MM.1S (cell line): ENCODE data around the gene SNRK.

Experiments
- DNase-seq: peaks from one replicate; pipeline ENCODE4 v3.0.0-alpha.2; 2015
- H2AFZ ChIP-seq: fragments of 300-600 bp; sonication (generic); 2 replicates; pipeline ENCODE4 v1.6.0; 2016; ENCODE audit warnings: antibody characterized with exemption, low read length
- H3F3A ChIP-seq: fragments of 300-600 bp; sonication (generic); 2 replicates; pipeline ENCODE4 v1.6.1; 2016; ENCODE audit warnings: mild to moderate bottlenecking, antibody characterized with exemption, low read length, moderate library complexity, mixed read lengths; ENCODE audit not compliant: insufficient read depth
- H3K27ac ChIP-seq: fragments of 300-600 bp; sonication (generic); 2 replicates; pipeline ENCODE4 v1.5.1; 2016; ENCODE audit warnings: mild to moderate bottlenecking, low read length
- H3K27me3 ChIP-seq: fragments of 300-600 bp; sonication (generic); replicated peaks from 2 replicates; pipeline ENCODE4 v1.6.0; 2016; ENCODE audit warnings: low read length; ENCODE audit not compliant: insufficient read depth
- H3K36me3 ChIP-seq: fragments of 300-600 bp; sonication (generic); replicated peaks from 2 replicates; pipeline ENCODE4 v1.6.1; 2016; ENCODE audit warnings: mild to moderate bottlenecking, low read length, mixed read lengths; ENCODE audit not compliant: insufficient read depth
- H3K4me1 ChIP-seq: fragments of 300-600 bp; sonication (generic); 2 replicates; pipeline ENCODE4 v1.6.1; 2016; ENCODE audit warnings: low read length, mixed read lengths
- H3K4me2 ChIP-seq: fragments of 300-600 bp; sonication (generic); 2 replicates; pipeline ENCODE4 v1.6.0; 2016; ENCODE audit warnings: low read depth, low read length
- H3K4me3 ChIP-seq: fragments of 300-600 bp; sonication (generic); 2 replicates; pipeline ENCODE4 v1.5.1; 2016; ENCODE audit warnings: low read length, mixed read lengths
- H3K79me2 ChIP-seq: fragments of 300-600 bp; sonication (generic); 2 replicates; pipeline ENCODE4 v1.6.1; 2016; ENCODE audit warnings: mixed run types, low read length, mixed read lengths
- H3K9ac ChIP-seq: fragments of 300-600 bp; sonication (generic); 2 replicates; pipeline ENCODE4 v1.6.1; 2016; ENCODE audit warnings: low read length, mixed read lengths
- H3K9me2 ChIP-seq: fragments of 300-600 bp; sonication (generic); replicated peaks from 2 replicates; pipeline ENCODE4 v1.6.1; 2016; ENCODE audit warnings: mild to moderate bottlenecking, low read length, mixed read lengths; ENCODE audit not compliant: insufficient read depth
- H3K9me3 ChIP-seq: fragments of 300-600 bp; sonication (generic); replicated peaks from 2 replicates; pipeline ENCODE4 v1.6.1; 2016; ENCODE audit warnings: mild to moderate bottlenecking, low read length, mixed read lengths; ENCODE audit not compliant: insufficient read depth
- H4K20me1 ChIP-seq: fragments of 300-600 bp; sonication (generic); 2 replicates; pipeline ENCODE4 v1.6.1; 2016; ENCODE audit warnings: mild to moderate bottlenecking, low read length, moderate library complexity, mixed read lengths; ENCODE audit not compliant: insufficient read depth
- CTCF ChIP-seq: fragments of 300-600 bp; sonication (generic); IDR thresholded peaks from 2 replicates; pipeline ENCODE4 v1.5.1; 2016; ENCODE audit warnings: antibody characterized with exemption, low read length, mixed read lengths
- EZH2 ChIP-seq: fragments of 300-600 bp; sonication (generic); optimal IDR thresholded peaks from 2 replicates; pipeline ENCODE3; 2017; ENCODE audit warnings: low read depth, mild to moderate bottlenecking, antibody characterized with exemption, low read length, mixed read lengths
- EZH2phosphoT487 ChIP-seq: fragments of 300-600 bp; sonication (generic); IDR thresholded peaks from 2 replicates; pipeline ENCODE4 v1.6.1; 2018; ENCODE audit warnings: antibody characterized with exemption, low read length

The SNRK gene

GRCh38 chr3:43379343-43379742 lies 93.0 kb downstream of the SNRK start:
- no peaks in the 10 kb centered on the region for H3K4me1 ChIP-seq
- no peaks in the 10 kb centered on the region for H3K79me2 ChIP-seq
- H3K27me3 ChIP-seq, result no peaks in the 10 kb centered on the region
- DNase-seq, result no peak
- no peaks in the 10 kb centered on the region for H3F3A ChIP-seq
- no peak overlapping the region for H3K4me2 ChIP-seq
- H3K27ac ChIP-seq, result no peak overlapping the region
- no peak overlapping the region for H3K9ac ChIP-seq
- no peaks in the 10 kb centered on the region for H3K9me3 ChIP-seq
- no peak overlapping the region for H2AFZ ChIP-seq
- no peak overlapping the region for H3K4me3 ChIP-seq
- no peaks in the 10 kb centered on the region for H3K9me2 ChIP-seq
- H3K36me3 ChIP-seq, result no peaks in the 10 kb centered on the region
- no peaks in the 10 kb centered on the region for H4K20me1 ChIP-seq
- TF ChIP-seq EZH2phosphoT487 (no peak), EZH2 (no peak), CTCF (no peak)

DNA sequence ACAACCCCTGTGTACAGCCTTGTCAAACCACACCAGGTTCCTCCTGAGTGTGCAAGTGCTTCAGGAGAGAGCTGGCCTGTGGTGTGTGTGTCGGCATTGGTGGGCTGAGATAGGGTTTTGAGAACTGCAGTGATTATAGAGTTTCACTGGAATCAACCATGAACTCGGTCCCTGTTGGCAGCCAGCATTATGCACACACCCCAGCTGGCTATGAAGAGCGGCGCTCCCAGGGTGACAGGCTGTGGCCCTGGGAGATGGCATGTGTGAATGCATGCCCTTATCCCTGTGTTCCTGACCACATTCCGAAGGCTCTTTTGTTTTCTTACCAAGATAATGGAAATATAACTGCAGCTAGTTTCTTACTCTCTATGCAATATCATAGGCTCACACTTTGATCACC lies 101.8 kb downstream of the SNRK start:
- no peaks in the 10 kb centered on the region for H3K27me3 ChIP-seq
- no peak overlapping the region for H3K27ac ChIP-seq
- no peak overlapping the region for H3K4me3 ChIP-seq
- no peaks in the 10 kb centered on the region for H3K79me2 ChIP-seq
- peaks cover 19% of the 10 kb centered on the region for H3K4me1 ChIP-seq
- no peaks in the 10 kb centered on the region for H3K36me3 ChIP-seq
- H3K9ac ChIP-seq, result no peak overlapping the region
- no peak overlapping the region for H2AFZ ChIP-seq
- H4K20me1 ChIP-seq, result no peaks in the 10 kb centered on the region
- DNase-seq, result no peak
- H3K9me3 ChIP-seq, result no peaks in the 10 kb centered on the region
- no peak for TF ChIP-seq CTCF
- no peak for TF ChIP-seq EZH2
- no peak for TF ChIP-seq EZH2phosphoT487
- H3K9me2 ChIP-seq, result no peaks in the 10 kb centered on the region
- H3K4me2 ChIP-seq, result no peak overlapping the region
- no peaks in the 10 kb centered on the region for H3F3A ChIP-seq

- Histone ChIP-seq H2AFZ (peak overlapping the region; percentile 6; the same call in 1 of the 2 replicates), H3K36me3 (no peaks in the 10 kb centered on the region), H3F3A (no peaks in the 10 kb centered on the region), H3K9ac (no peak overlapping the region), H4K20me1 (no peaks in the 10 kb centered on the region), H3K27me3 (no peaks in the 10 kb centered on the region), H3K4me3 (no peak overlapping the region), H3K9me3 (no peaks in the 10 kb centered on the region), H3K79me2 (no peaks in the 10 kb centered on the region), H3K9me2 (no peaks in the 10 kb centered on the region), H3K4me2 (peak overlapping the region; percentile 44; the same call in 1 of the 2 replicates), H3K27ac (peak overlapping the region; percentile 38; the same call in 1 of the 2 replicates), H3K4me1 (peaks cover 19% of the 10 kb centered on the region)
- no peak for TF ChIP-seq EZH2phosphoT487
- no peak for TF ChIP-seq EZH2
- TF ChIP-seq CTCF, result no peak
- no peak for DNase-seq
These were observed 102.6 kb downstream of the SNRK start for GRCh38 chr3:43388915-43389314.
